Measurements from ENCODE around the gene APOF. TPM values are rescaled to one million over a fixed set of nuclear protein-coding genes. Genes with fewer than 3 reads are reported as not detected.

The APOF gene
- total and polyA plus RNA-seq, 10 of the 15 experiments (the other 5 are each of a cell fraction or from before 2014, with no cell fraction given): 0.04 to 0.19 (median 0.11) TPM; not detected in 5

DNA sequence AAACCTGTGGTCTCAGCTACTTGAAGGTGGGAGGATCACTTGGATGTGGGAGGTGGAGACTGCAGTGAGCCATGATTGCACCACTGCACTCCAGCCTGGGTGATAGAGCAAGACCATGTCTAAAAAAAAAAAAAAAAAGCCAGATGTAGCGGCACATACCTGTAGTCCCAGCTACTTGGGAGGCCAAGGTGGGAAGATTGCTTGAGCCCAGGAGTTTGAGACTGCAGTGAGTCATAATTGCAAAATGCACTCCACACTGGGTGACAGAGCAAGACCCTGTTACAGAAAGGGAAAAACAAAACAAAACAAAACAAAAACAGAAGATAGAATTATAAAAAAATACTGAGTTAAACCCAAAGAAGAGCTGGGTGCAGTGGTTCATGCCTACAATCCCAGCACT lies 29.1 kb upstream of the APOF start (continued):
- TF ChIP-seq HCFC1 (IDR thresholded peaks at IDR 0.05; ENCODE audit: low read length) (no peak), DPF2 (IDR thresholded peaks at IDR 0.05) (no peak), STAT3 (IDR thresholded peaks at IDR 0.05; ENCODE audit: low read depth, low read length) (no peak), NFXL1 (IDR thresholded peaks at IDR 0.05; ENCODE audit: borderline replicate concordance) (no peak), ZNF592 (IDR thresholded peaks at IDR 0.05) (no peak), POLR2A (IDR thresholded peaks at IDR 0.05; ENCODE audit: low read depth, low read length) (no peak)

GRCh38 chr12:56389412-56389811 lies 26.8 kb upstream of the APOF start:
- ChIA-PET SMC1A (ENCODE audit: uncharacterized antibody, unreplicated experiment) (interaction anchor here (0.6 to 1.1 kb wide), 3 partner anchors 13 to 48 kb away, joined by 3 to 4 read pairs (median 3); no protein-coding TSS in a partner anchor), RAD21 (ENCODE audit: unreplicated experiment) (interaction anchor here (0.8 kb wide), 2 partner anchors 51 to 75 kb away, joined by 3 read pairs; partner anchors contain the start of gene IL23A), POLR2A (interaction anchor here (0.6 to 1.2 kb wide), 2 partner anchors 16 to 112 kb away, joined by 3 to 4 read pairs; no protein-coding TSS in a partner anchor), CTCF (interaction anchor here (0.9 kb wide), 1 partner anchor 11 kb away, joined by 3 read pairs; no protein-coding TSS in a partner anchor)
- BruUV-seq (replicated peaks): no TSS peak
- in situ Hi-C loops (cut with MboI) (no loop called here), intact Hi-C loops (cut with micrococcal nuclease; ENCODE audit: unreplicated experiment) (no loop called here)
- no peak overlapping the region for H3K4me2 ChIP-seq (ENCODE audit: control insufficient read depth, insufficient read depth)
- H3K27me3 ChIP-seq (replicated peaks in 1 of 2; ENCODE audit: control insufficient read depth in 2 of 2, insufficient read depth in 2 of 2, low read length in 1 of 2): no peaks in the 10 kb centered on the region
- DNase-seq (ENCODE audit: low read depth, low spot score) (no peak), FAIRE-seq (no peak), ATAC-seq (no peak)
- no peaks in the 10 kb centered on the region; the same call in 2 of the 3 replicates for H3K9me3 ChIP-seq (replicated peaks; ENCODE audit: control insufficient read depth, insufficient read depth, low read length)
- H3K79me2 ChIP-seq (ENCODE audit: control insufficient read depth, insufficient read depth, low read length): no peaks in the 10 kb centered on the region
- no peak overlapping the region for H3K4me3 ChIP-seq
- H3K27ac ChIP-seq (ENCODE audit: control insufficient read depth, insufficient read depth): no peak overlapping the region
- H3K36me3 ChIP-seq (ENCODE audit: control insufficient read depth in 2 of 2, insufficient read depth in 2 of 2, low read length in 1 of 2): no peaks in the 10 kb centered on the region
- H3K4me1 ChIP-seq (ENCODE audit: control insufficient read depth, insufficient read depth, low read length): no peaks in the 10 kb centered on the region
- no peak overlapping the region for H2AFZ ChIP-seq (ENCODE audit: control insufficient read depth, low read depth, low read length)
- 90% methylated on average over 5 of the region's 5 CpGs for WGBS (ENCODE audit: insufficient coverage, insufficient replicate concordance, low lambda C conversion rate, missing lambda C conversion rate)
- no peak overlapping the region for H3K9ac ChIP-seq (ENCODE audit: control insufficient read depth, insufficient read depth, low read length)
- no peaks in the 10 kb centered on the region for H4K20me1 ChIP-seq (ENCODE audit: control insufficient read depth, insufficient read depth)
- TF ChIP-seq RB1 (IDR thresholded peaks at IDR 0.05; ENCODE audit: borderline replicate concordance): no peak
- no peak for TF ChIP-seq SREBF1 (IDR thresholded peaks at IDR 0.05; ENCODE audit: low read length)
- TF ChIP-seq SMARCA5 (IDR thresholded peaks at IDR 0.05): no peak
- no peak for TF ChIP-seq CBX5 (IDR thresholded peaks at IDR 0.05; ENCODE audit: low read depth)
- TF ChIP-seq, protein P1, sequence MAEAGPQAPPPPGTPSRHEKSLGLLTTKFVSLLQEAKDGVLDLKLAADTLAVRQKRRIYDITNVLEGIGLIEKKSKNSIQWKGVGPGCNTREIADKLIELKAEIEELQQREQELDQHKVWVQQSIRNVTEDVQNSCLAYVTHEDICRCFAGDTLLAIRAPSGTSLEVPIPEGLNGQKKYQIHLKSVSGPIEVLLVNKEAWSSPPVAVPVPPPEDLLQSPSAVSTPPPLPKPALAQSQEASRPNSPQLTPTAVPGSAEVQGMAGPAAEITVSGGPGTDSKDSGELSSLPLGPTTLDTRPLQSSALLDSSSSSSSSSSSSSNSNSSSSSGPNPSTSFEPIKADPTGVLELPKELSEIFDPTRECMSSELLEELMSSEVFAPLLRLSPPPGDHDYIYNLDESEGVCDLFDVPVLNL (IDR thresholded peaks at IDR 0.05; ENCODE audit: low read depth, low read length): no peak
- TF ChIP-seq CEBPB (IDR thresholded peaks at IDR 0.05; ENCODE audit: borderline replicate concordance in 1 of 2, low read depth in 2 of 2, low read length in 2 of 2): no peak
- TF ChIP-seq WRNIP1 (IDR thresholded peaks at IDR 0.05; ENCODE audit: borderline replicate concordance, low read depth, low read length): no peak
- TF ChIP-seq KAT2A (conservative IDR thresholded peaks at IDR 0.05; ENCODE audit: control insufficient read depth, low read depth, low read length): no peak
- no peak for TF ChIP-seq POLR2AphosphoS5 (IDR thresholded peaks at IDR 0.05; ENCODE audit: low read length)
- no peak for TF ChIP-seq BHLHE40 (IDR thresholded peaks at IDR 0.05; ENCODE audit: borderline replicate concordance in 1 of 2, low read depth in 2 of 2, low read length in 1 of 2)
- TF ChIP-seq, protein P2, sequence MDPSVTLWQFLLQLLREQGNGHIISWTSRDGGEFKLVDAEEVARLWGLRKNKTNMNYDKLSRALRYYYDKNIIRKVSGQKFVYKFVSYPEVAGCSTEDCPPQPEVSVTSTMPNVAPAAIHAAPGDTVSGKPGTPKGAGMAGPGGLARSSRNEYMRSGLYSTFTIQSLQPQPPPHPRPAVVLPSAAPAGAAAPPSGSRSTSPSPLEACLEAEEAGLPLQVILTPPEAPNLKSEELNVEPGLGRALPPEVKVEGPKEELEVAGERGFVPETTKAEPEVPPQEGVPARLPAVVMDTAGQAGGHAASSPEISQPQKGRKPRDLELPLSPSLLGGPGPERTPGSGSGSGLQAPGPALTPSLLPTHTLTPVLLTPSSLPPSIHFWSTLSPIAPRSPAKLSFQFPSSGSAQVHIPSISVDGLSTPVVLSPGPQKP (IDR thresholded peaks at IDR 0.05; ENCODE audit: low read depth, low read length): no peak
- TF ChIP-seq ETV6 (conservative IDR thresholded peaks at IDR 0.05 in 1 of 2, IDR thresholded peaks at IDR 0.05 in 1 of 2; ENCODE audit: borderline replicate concordance in 1 of 2, low read depth in 1 of 2): no peak
- TF ChIP-seq NFYA (IDR thresholded peaks at IDR 0.05; ENCODE audit: borderline replicate concordance, low read depth, low read length): no peak
